ENCODE data around the gene ZKSCAN5.

GRCh38 chr7:99485094-99485493, 19.4 kb upstream of the ZKSCAN5 start:
- TF ChIP-seq CTCF (IDR thresholded peaks at IDR 0.05) (no peak), POLR2A (IDR thresholded peaks at IDR 0.05) (no peak)

Data from uterus (tissue), 2 donors.